Ovary (tissue), 9 donors: ENCODE measurements around the gene CARMIL1. TPM values are rescaled to one million over a fixed set of nuclear protein-coding genes. Genes with fewer than 3 reads are reported as not detected.

Experiments used
- DNase-seq, 5 donors: peaks; one replicate each; pipeline ENCODE4 v3.0.0-alpha.2; 2019 to 2020
- H3K27ac ChIP-seq, 2 donors: fragments of 200-600 bp; one replicate each; pipeline versions ENCODE4 v1.5.1 to v1.8.0; 2019 to 2022
- H3K27me3 ChIP-seq: fragments of 200-600 bp; one replicate; pipeline ENCODE4 v1.8.0; 2022
- H3K36me3 ChIP-seq: fragments of 200-600 bp; sonication (generic); one replicate; pipeline ENCODE4 v1.5.1; 2019
- H3K4me1 ChIP-seq: one replicate; pipeline ENCODE4 v1.8.1; 2013; ENCODE audit warnings: mild to moderate bottlenecking, moderate library complexity; ENCODE audit not compliant: insufficient read depth
- H3K4me3 ChIP-seq: fragments of 200-600 bp; sonication (generic); one replicate; pipeline ENCODE4 v1.5.1; 2017
- H3K9me3 ChIP-seq, 2 donors: fragments of 200-600 bp in 1 of 2; sonication (generic) in 1 of 2; one replicate each; pipeline versions ENCODE4 v1.5.1 to v1.8.1; 2013 to 2019; ENCODE audit warnings: mild to moderate bottlenecking in 1 of 2, moderate library complexity in 1 of 2
- CTCF ChIP-seq, 3 donors: fragments of 450-650 bp in 2 of 3; fragments of 200-600 bp in 1 of 3; IDR thresholded peaks; one replicate each; pipeline versions ENCODE4 v1.5.1 to v1.8.0; 2016 to 2022; ENCODE audit warnings: antibody characterized with exemption in 3 of 3, mild to moderate bottlenecking in 1 of 3
- EP300 ChIP-seq: sonication (generic); formaldehyde crosslinking; IDR thresholded peaks from one replicate; pipeline ENCODE4 v1.6.1; 2017; ENCODE audit warnings: antibody characterized with exemption
- POLR2A ChIP-seq: fragments of 450-650 bp; IDR thresholded peaks from one replicate; pipeline ENCODE4 v1.6.1; 2017; ENCODE audit warnings: antibody characterized with exemption, mild to moderate bottlenecking, moderate library complexity
- WGBS, 3 donors: extraction: QIAGEN DNeasy Blood & Tissue Kit in 1 of 3; methylation state at CpG; one replicate each; pipeline versions ENCODE4 v1.1.5 to v1.1.7; 2013 to 2017; 5-methylcytosine and 5-hydroxymethylcytosine counted together
- intact Hi-C, 4 donors: fragments of 100-400 bp; cut with DNase I; formaldehyde crosslinking; loops; one replicate each; pipeline versions ENCODE4 v1.11.0 to v1.15.1; 2022 to 2023
- polyA plus RNA-seq, 2 donors: library from polyadenylated mRNA; stranded (reverse); fragments of 200-250 nt in 1 of 2; fragments of 350-450 nt in 1 of 2; fragmentation: Illumina TruSeq in 1 of 2; extraction: RNeasy Lipid Tissue Mini Kit (QIAGEN cat#74804) in 1 of 2; gene quantifications; one replicate each; pipeline ENCODE4 v1.2.3, GENCODE V29; 2013 to 2014
- total RNA-seq, 7 donors: library from RNA; depleted of rRNA in 2 of 7; stranded (reverse); fragments of >200 nt in 2 of 7; fragmentation: NEBNext Ultra II Directional in 3 of 7; extraction: Animal tissue kit (Norgen Biotek cat#: 25700) in 3 of 7; gene quantifications; one replicate each; pipeline versions ENCODE4 v1.1.0 to v1.2.4, GENCODE V29; 2016 to 2023
- donor health status: DM: no; HTN: no; CAD: no; lungs with moderate emphysema.
- donor health status: DM: no; HTN: no; CAD: no.
- donor health status: Bipolar disorder and iron deficiency.
- donor health status: DM: yes; HTN: yes; CAD: no.
- donor health status: DM: no; HTN: no; CAD: no.
- donor health status: DM: yes; HTN: yes; CAD: no.

The CARMIL1 gene
- total and polyA plus RNA-seq, 9 donors, result 6.4 to 25.6 (median 16.8) TPM

- H3K27me3 ChIP-seq, result no peaks in the 10 kb centered on the region
- no peaks in the 10 kb centered on the region for H3K36me3 ChIP-seq
- no peak overlapping the region for H3K4me3 ChIP-seq
- H3K27ac ChIP-seq, result no peak overlapping the region
- WGBS, 3 donors, result 76 to 90% (median 89%) methylated on average over 3 of the region's 3 CpGs
- H3K4me1 ChIP-seq, result peaks cover 5% of the 10 kb centered on the region
- TF ChIP-seq EP300, result no peak
- no peak for TF ChIP-seq CTCF (IDR thresholded peaks at IDR 0.05)
- no peaks in the 10 kb centered on the region for H3K9me3 ChIP-seq
- DNase-seq, result no peak
- intact Hi-C loops, result no loop called here
Observed at GRCh38 chr6:25472306-25472705, 193.1 kb downstream of the CARMIL1 start.

GRCh38 chr6:25472906-25473305, 193.7 kb downstream of the CARMIL1 start:
- WGBS, 3 donors, result 49 to 78% (median 56%) methylated on average over 3 of the region's 3 CpGs
- H3K4me3 ChIP-seq, result no peak overlapping the region

GRCh38 chr6:25473447-25473846, 194.3 kb downstream of the CARMIL1 start:
- TF ChIP-seq CTCF (IDR thresholded peaks at IDR 0.05) (no peak), EP300 (no peak), POLR2A (no peak)
- Histone ChIP-seq H3K27ac (no peak overlapping the region), H3K9me3 (no peaks in the 10 kb centered on the region), H3K36me3 (no peaks in the 10 kb centered on the region), H3K4me3 (no peak overlapping the region), H3K4me1 (peaks cover 5% of the 10 kb centered on the region), H3K27me3 (no peaks in the 10 kb centered on the region)
- 90 to 92% (median 91%) methylated on average over 3 of the region's 3 CpGs for WGBS, 3 donors
- intact Hi-C loops, result no loop called here
- DNase-seq, result no peak

More at GRCh38 chr6:25472906-25473305, 193.7 kb downstream of the CARMIL1 start:
- no peaks in the 10 kb centered on the region for H3K36me3 ChIP-seq
- intact Hi-C loops, result no loop called here
- H3K4me1 ChIP-seq, result peaks cover 5% of the 10 kb centered on the region
- H3K27ac ChIP-seq, result no peak overlapping the region
- H3K9me3 ChIP-seq, result no peaks in the 10 kb centered on the region
- no peaks in the 10 kb centered on the region for H3K27me3 ChIP-seq
- no peak for TF ChIP-seq EP300
- TF ChIP-seq POLR2A, result no peak
- no peak for TF ChIP-seq CTCF (IDR thresholded peaks at IDR 0.05)
- no peak for DNase-seq

- peaks cover 5% of the 10 kb centered on the region for H3K4me1 ChIP-seq
- H3K9me3 ChIP-seq, result no peaks in the 10 kb centered on the region
- H3K4me3 ChIP-seq, result no peak overlapping the region
- no peaks in the 10 kb centered on the region for H3K36me3 ChIP-seq
- DNase-seq, result no peak
- H3K27me3 ChIP-seq, result no peaks in the 10 kb centered on the region
- H3K27ac ChIP-seq, result no peak overlapping the region
- intact Hi-C loops, result no loop called here
- WGBS, 3 donors, result 34 to 41% (median 40%) methylated on average over 3 of the region's 3 CpGs
- TF ChIP-seq POLR2A (no peak), EP300 (no peak), CTCF (IDR thresholded peaks at IDR 0.05) (no peak)
Observed at GRCh38 chr6:25476126-25476525, 197.0 kb downstream of the CARMIL1 start.
